Measurements from ENCODE around the gene PCA3.

PCA3 gene

DNA sequence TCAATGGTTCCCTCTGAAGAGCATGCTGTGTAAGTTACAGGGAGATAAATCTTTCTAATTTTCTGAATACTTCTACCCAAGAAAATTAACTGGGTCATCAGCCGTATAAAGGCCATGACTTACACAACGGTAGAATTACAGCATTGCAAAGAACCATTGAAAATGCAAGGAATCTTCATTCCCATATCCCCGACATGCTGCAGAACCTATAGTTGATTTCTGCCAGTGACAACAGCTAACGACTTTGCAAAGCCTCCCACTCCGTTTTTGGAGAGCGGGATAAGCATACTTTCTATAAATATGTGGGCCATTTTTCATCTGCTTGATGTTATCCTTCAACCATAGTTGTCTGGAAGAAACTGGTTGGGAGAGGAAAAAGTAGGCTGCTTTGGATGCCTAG is 56.2 kb downstream of the PCA3 start:
- DNase-seq (ENCODE audit: low read depth in 1 of 2, low spot score in 1 of 2): no peak

DNA sequence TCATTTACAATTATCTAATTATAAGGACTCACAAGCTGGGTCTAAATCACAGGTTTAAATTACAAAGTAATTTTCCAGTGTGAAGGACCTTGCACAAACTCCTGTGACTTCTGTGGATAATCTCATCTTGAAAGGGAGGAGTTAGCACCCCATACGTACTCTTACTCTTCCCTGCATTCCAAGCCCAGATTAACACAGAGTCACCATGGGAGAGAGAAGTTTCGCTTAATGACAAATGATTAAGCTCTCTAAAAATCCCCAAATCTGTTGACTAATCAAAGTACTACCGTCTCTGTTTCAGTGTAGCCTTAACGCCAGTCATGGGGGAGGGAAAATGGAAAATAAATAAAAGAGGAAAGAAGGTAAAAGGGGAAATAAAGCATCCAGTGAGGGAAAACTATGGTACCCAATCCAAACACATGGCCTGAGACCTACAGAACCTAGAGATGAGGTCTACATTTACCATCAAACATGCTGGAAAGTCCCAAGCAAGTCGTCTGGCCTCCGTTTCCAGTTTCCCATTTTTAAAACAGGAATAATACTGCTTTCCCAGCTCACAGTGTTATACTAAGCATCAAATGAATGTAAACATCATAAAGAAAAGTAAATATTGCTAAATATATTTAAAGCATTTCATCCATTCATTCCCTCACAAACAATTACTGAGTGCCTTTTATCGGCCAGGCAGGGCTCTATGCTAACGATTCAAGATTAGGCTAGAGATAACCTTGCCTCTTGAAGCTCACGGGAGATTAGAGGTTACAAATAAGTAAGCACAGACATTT is 63.2 kb downstream of the PCA3 start:
- no peak for DNase-seq (ENCODE audit: low read depth in 1 of 2, low spot score in 1 of 2)

DNA sequence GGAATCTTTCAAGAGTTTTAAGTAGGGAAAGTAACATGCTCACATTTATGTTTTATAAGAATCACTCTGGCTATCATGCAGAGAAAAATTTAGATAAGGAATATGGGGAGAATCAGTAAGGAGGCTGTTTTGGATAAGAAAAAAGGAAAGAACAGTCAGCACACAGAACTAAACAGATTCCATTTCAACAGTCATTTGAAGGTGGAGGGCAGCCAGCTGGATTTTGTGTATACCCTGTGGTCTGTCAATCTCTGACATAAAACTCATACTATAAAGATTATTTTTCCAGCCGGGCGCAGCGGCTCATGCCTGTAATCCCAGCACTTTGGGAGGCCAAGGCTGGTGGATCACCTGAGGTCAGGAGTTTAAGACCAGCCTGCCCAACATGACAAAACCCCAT is 64.2 kb downstream of the PCA3 start:
- DNase-seq (ENCODE audit: low read depth in 1 of 2, low spot score in 1 of 2): no peak

DNA sequence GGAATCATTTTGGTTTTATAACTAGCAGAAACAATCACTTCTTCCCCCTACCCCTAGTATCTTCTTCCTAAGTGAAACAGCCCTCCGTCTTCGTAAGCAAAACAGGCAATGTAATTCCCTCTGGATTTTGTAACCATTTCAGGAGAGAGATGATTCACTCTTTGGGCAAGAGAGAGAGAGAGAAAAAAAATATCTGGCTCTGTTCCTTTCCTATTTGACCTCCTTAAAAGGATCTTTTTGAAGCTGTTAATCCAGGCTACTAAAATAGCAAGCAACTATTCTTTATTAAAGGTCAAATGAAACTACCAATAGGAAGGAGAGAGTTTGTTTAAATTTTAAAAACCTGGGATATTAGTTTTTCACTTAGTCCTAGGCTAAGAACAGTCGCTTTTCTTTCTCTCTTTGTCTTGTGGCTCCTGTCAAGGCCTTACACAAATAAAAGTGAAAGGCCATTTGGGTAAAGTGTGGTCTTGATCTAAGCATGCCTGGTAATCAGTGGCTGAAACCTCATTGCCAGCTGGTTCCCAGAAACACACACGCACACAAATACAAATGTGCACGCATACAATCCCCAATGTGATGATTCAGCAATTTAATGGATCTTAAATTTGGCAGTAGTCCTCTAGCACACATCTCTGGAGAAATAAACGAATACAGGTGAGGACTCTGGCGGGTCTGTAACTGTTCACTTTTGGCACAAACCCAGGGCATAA is 71.5 kb downstream of the PCA3 start:
- DNase-seq (ENCODE audit: low read depth in 1 of 2, low spot score in 1 of 2): no peak

Data from stimulated activated CD4-positive, alpha-beta T cell treated with anti-CD3 and anti-CD28 coated beads, Interleukin-15, amount 100 ng/mL, for 1 hour (primary cell).